GM23338 (cell line): ENCODE measurements around the gene OR2J1. TPM values are rescaled to one million over a fixed set of nuclear protein-coding genes. Genes with fewer than 3 reads are reported as not detected.
"Not testable (repeated sequence)": the region's sequence is repeated elsewhere in the genome, so short reads cannot be mapped to it uniquely, and the experiment has no call there.

ENCODE experiments used
- ATAC-seq: fragments of 200-7000 bp; cut with Tn5 transposase; 3 replicates; pipeline ENCODE4 v1.9.1; 2020
- DNase-seq: peaks from one replicate; pipeline ENCODE4 v3.0.0-alpha.2; 2015; ENCODE audit warnings: low spot score
- H2AFZ ChIP-seq: fragments of 200-600 bp; sonication (generic); 2 replicates; pipeline ENCODE4 v1.8.0; 2016; ENCODE audit warnings: antibody characterized with exemption, mild to moderate bottlenecking, moderate library complexity
- H3F3A ChIP-seq: fragments of 200-600 bp; sonication (generic); replicated peaks from 2 replicates; pipeline ENCODE4 v1.8.0; 2017; ENCODE audit warnings: antibody characterized with exemption, mixed run types, low read depth
- H3K27ac ChIP-seq: fragments of 200-600 bp; sonication (generic); 2 replicates; pipeline ENCODE4 v1.6.1; 2016; ENCODE audit warnings: low read depth
- H3K27me3 ChIP-seq: fragments of 200-600 bp; sonication (generic); 2 replicates; pipeline ENCODE4 v1.8.0; 2016; ENCODE audit warnings: mild to moderate bottlenecking, mixed run types, moderate library complexity; ENCODE audit not compliant: insufficient read depth
- H3K36me3 ChIP-seq: fragments of 200-600 bp; sonication (generic); 2 replicates; pipeline ENCODE4 v1.8.0; 2016; ENCODE audit warnings: mild to moderate bottlenecking; ENCODE audit not compliant: insufficient read depth
- H3K4me1 ChIP-seq: fragments of 200-600 bp; sonication (generic); 2 replicates; pipeline ENCODE4 v1.8.0; 2016; ENCODE audit warnings: mild to moderate bottlenecking, moderate library complexity; ENCODE audit not compliant: insufficient read depth
- H3K4me2 ChIP-seq: fragments of 200-600 bp; sonication (generic); 2 replicates; pipeline ENCODE4 v1.7.1; 2017; ENCODE audit warnings: mixed run types
- H3K4me3 ChIP-seq: fragments of 200-600 bp; sonication (generic); 2 replicates; pipeline ENCODE4 v1.6.1; 2016; ENCODE audit warnings: mixed run types
- H3K79me2 ChIP-seq: fragments of 200-600 bp; sonication (generic); replicated peaks from 2 replicates; pipeline ENCODE4 v1.8.0; 2017; ENCODE audit warnings: mild to moderate bottlenecking; ENCODE audit not compliant: insufficient read depth
- H3K9me2 ChIP-seq: fragments of 200-600 bp; sonication (generic); 2 replicates; pipeline ENCODE4 v1.8.0; 2017; ENCODE audit not compliant: insufficient read depth
- H4K20me1 ChIP-seq: fragments of 200-600 bp; sonication (generic); replicated peaks from 2 replicates; pipeline ENCODE4 v1.8.0; 2017; ENCODE audit warnings: mild to moderate bottlenecking; ENCODE audit not compliant: insufficient read depth
- H3K27ac Mint-ChIP-seq: 2 replicates; pipeline ENCODE4 v1.8.0; 2020; ENCODE audit warnings: inconsistent platforms, mild to moderate bottlenecking, moderate library complexity, mixed read lengths
- H3K27me3 Mint-ChIP-seq: 3 replicates; pipeline ENCODE4 v1.8.0; 2022; ENCODE audit warnings: low read depth, mild to moderate bottlenecking, moderate library complexity, mixed read lengths, inconsistent platforms; ENCODE audit not compliant: insufficient read depth, poor library complexity
- H3K36me3 Mint-ChIP-seq: 3 replicates; pipeline ENCODE4 v1.8.0; 2021; ENCODE audit warnings: low read depth, mild to moderate bottlenecking, inconsistent platforms, moderate library complexity, mixed read lengths
- H3K4me1 Mint-ChIP-seq: 3 replicates; pipeline ENCODE4 v1.8.0; 2020; ENCODE audit warnings: mild to moderate bottlenecking, inconsistent platforms, mixed read lengths
- H3K4me3 Mint-ChIP-seq: 3 replicates; pipeline ENCODE4 v1.8.0; 2021; ENCODE audit warnings: moderate library complexity, mild to moderate bottlenecking, inconsistent platforms, mixed read lengths
- H3K9me3 Mint-ChIP-seq: 3 replicates; pipeline ENCODE4 v1.8.0; 2020; ENCODE audit warnings: moderate library complexity, mild to moderate bottlenecking, inconsistent platforms, mixed read lengths
- ZNF331 ChIP-seq: fragments of 250-450 bp; sonication (Bioruptor Pico); IDR thresholded peaks from 2 replicates; pipeline ENCODE4 v1.5.0; 2020; ENCODE audit warnings: low read depth, mild to moderate bottlenecking, moderate library complexity
- ZNF462 ChIP-seq: fragments of 250-450 bp; sonication (Bioruptor Pico); IDR thresholded peaks from 2 replicates; pipeline ENCODE4 v1.5.0; 2020; ENCODE audit warnings: mild to moderate bottlenecking, moderate library complexity
- polyA plus RNA-seq: library from polyadenylated mRNA; unstranded; fragments of >200 nt; fragmentation: Nextera tagmentation; extraction: Ambion mirVana; gene quantifications from 2 replicates; pipeline ENCODE4 v1.2.1, GENCODE V29; 2016
- total RNA-seq: library from RNA; depleted of rRNA; stranded (reverse); fragments of >200 nt; shearing (Covaris generic); gene quantifications from 2 replicates; pipeline ENCODE4 v1.2.3, GENCODE V29; 2014; rRNA removed

Gene OR2J1
- total and polyA plus RNA-seq, 2 experiments from 2014 or later, result not detected

DNA sequence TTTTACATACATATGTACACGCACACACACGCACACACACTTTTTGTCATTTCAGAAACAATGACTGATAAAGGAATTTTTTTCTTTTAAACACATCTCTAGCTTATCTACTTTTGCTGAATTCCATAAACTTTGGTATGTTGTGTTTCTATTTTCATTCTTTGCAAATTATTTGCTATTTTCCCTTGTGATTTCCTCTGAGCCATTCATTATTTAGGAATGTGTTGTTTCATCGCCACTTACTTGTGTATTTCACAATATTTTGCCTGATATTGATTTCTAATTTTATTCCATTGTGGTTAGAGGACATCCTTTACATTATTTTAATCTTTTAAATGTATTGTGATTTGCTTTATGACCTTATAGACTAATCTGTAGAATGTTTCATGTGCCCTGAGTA, 47.8 kb downstream of the OR2J1 start (continued):
- TF ChIP-seq ZNF462 (CRISPR knock-in tag) (no peak), ZNF331 (CRISPR knock-in tag) (no peak)

DNA sequence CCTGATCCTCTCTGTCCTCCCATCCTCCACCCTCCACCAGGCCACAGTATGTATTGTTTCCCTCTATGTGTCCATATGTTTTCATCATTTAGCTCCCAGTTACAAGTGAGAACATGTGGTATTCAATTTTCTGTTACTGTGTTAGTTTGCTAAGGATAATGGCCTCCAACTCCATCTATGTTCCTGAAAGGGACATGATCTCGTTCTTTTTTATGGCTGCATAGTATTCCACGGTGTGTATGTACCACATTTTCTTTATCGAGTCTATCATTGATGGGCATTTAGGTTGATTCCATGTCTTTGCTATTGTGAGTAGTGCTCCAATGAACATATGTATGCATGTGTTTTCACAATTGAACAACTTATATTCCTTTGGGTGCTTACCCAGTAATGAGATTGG, 50.2 kb downstream of the OR2J1 start:
- H4K20me1 ChIP-seq, H3K27me3 ChIP-seq, H3K4me1 Mint-ChIP-seq, DNase-seq, H3K4me2 ChIP-seq, H3K4me3 ChIP-seq, H3K79me2 ChIP-seq, H3K36me3 ChIP-seq, H3K27ac ChIP-seq, H3F3A ChIP-seq, H2AFZ ChIP-seq, H3K4me1 ChIP-seq, ATAC-seq, H3K9me2 ChIP-seq, H3K4me3 Mint-ChIP-seq, H3K27ac Mint-ChIP-seq, H3K27me3 Mint-ChIP-seq, H3K36me3 Mint-ChIP-seq: not testable (repeated sequence)
- H3K9me3 Mint-ChIP-seq, result peaks cover 10% of the 10 kb centered on the region; the same call in 2 of the 3 replicates

Other genes with a start within 250 kb of the OR2J1 start
- 98.4 and 127 TPM in 2 replicates for gene TRIM27, start 175.5 kb upstream of the OR2J1 start, total RNA-seq
- 43.1 and 47.9 TPM in 2 replicates for gene TRIM27, start 175.5 kb upstream of the OR2J1 start, polyA plus RNA-seq
- 1.8 and 2.4 TPM in 2 replicates for gene ZNF311, start 94.2 kb upstream of the OR2J1 start, total RNA-seq
- gene ZNF311, start 94.2 kb upstream of the OR2J1 start, polyA plus RNA-seq, result 1.5 TPM in 2 replicates
- not detected in 2 replicates for gene OR2W1, start 54.3 kb upstream of the OR2J1 start, total RNA-seq
- gene OR2W1, start 54.3 kb upstream of the OR2J1 start, polyA plus RNA-seq, result not detected in 2 replicates
- gene OR2B3, start 12.2 kb upstream of the OR2J1 start, total RNA-seq, result not detected in 2 replicates
- gene OR2B3, start 12.2 kb upstream of the OR2J1 start, polyA plus RNA-seq, result not detected in 2 replicates
- gene OR2J3, start 8.6 kb downstream of the OR2J1 start, total RNA-seq, result 0.35 TPM in 1 of 2 replicates, not detected in the other
- gene OR2J3, start 8.6 kb downstream of the OR2J1 start, polyA plus RNA-seq, result not detected in 2 replicates
- gene OR2J2, start 71.4 kb downstream of the OR2J1 start, total RNA-seq, result not detected in 2 replicates
- not detected in 2 replicates for gene OR2J2, start 71.4 kb downstream of the OR2J1 start, polyA plus RNA-seq
- not detected in 2 replicates for gene OR14J1, start 202.2 kb downstream of the OR2J1 start, total RNA-seq
- not detected in 2 replicates for gene OR14J1, start 202.2 kb downstream of the OR2J1 start, polyA plus RNA-seq